ENCODE data around the gene TMEM19. TPM values are rescaled to one million over a fixed set of nuclear protein-coding genes. Genes with fewer than 3 reads are reported as not detected.

TMEM19 gene
- total RNA-seq, 2 experiments from 2014 or later = 6.1 to 12.9 TPM

- CTCF ChIA-PET = interaction anchor here (0.6 to 3.1 kb wide), 10 partner anchors 12 to 116 kb away, joined by 3 to 44 read pairs (median 4); partner anchors contain the start of genes RAB21 and TMEM19
- Mint-ChIP-seq H3K27me3 (no peaks in the 10 kb centered on the region), H3K9me3 (ENCODE audit: low read depth) (peaks cover 6% of the 10 kb centered on the region), H3K4me1 (peaks cover 30% of the 10 kb centered on the region), H3K36me3 (ENCODE audit: low read depth) (peaks cover 55% of the 10 kb centered on the region), H3K27ac (peak overlapping the region; percentile 99), H3K4me3 (peak overlapping the region; percentile 98)
- peak; percentile 8 for ATAC-seq
- no peak for DNase-seq
- POLR2A ChIA-PET = interaction anchor here (0.5 to 3.4 kb wide), 9 partner anchors 8 to 90 kb away, joined by 3 to 55 read pairs (median 4); partner anchors contain the start of genes RAB21 and TMEM19
- intact Hi-C loops (cut with DNase I, micrococcal nuclease) = loop anchor here in 1 of 2 experiments (1.0 to 5.0 kb wide), 3 partner anchors 22 to 1422 kb away; partner anchors contain the start of genes CNOT2, RAB21 and TMEM19
Measured at GRCh38 chr12:71664411-71665089, 21.3 kb upstream of the TMEM19 start.

GRCh38 chr12:71665090-71665463 lies 20.8 kb upstream of the TMEM19 start:
- Mint-ChIP-seq H3K36me3 (ENCODE audit: low read depth) (peaks cover 51% of the 10 kb centered on the region), H3K27ac (peak overlapping the region; percentile 99), H3K9me3 (ENCODE audit: low read depth) (peaks cover 6% of the 10 kb centered on the region), H3K4me1 (peaks cover 27% of the 10 kb centered on the region), H3K4me3 (peak overlapping the region; percentile 98), H3K27me3 (no peaks in the 10 kb centered on the region)
- ATAC-seq (no peak), DNase-seq (no peak)
- intact Hi-C loops (cut with DNase I, micrococcal nuclease) = no loop called here
- CTCF ChIA-PET = interaction anchor here (3.1 kb wide), 1 partner anchor 21 kb away, joined by 44 read pairs; the partner anchor contains the start of gene TMEM19
- POLR2A ChIA-PET = interaction anchor here (0.6 to 3.4 kb wide), 2 partner anchors 21 to 177 kb away, joined by 4 to 55 read pairs; partner anchors contain the start of gene TMEM19

- Mint-ChIP-seq H3K4me3 (peak overlapping the region; percentile 98), H3K9me3 (ENCODE audit: low read depth) (peaks cover 6% of the 10 kb centered on the region), H3K27me3 (no peaks in the 10 kb centered on the region), H3K27ac (peak overlapping the region; percentile 99), H3K4me1 (peaks cover 29% of the 10 kb centered on the region), H3K36me3 (ENCODE audit: low read depth) (peaks cover 48% of the 10 kb centered on the region)
- no peak for ATAC-seq
- intact Hi-C loops (cut with DNase I, micrococcal nuclease) = no loop called here
- CTCF ChIA-PET = interaction anchor here (0.7 to 1.1 kb wide), 2 partner anchors 20 to 30 kb away, joined by 5 read pairs; partner anchors contain the start of gene TMEM19
- POLR2A ChIA-PET = no interaction called here
- DNase-seq = no peak
Measured at GRCh38 chr12:71666259-71666658, 19.6 kb upstream of the TMEM19 start.

- no peak for DNase-seq
- Mint-ChIP-seq H3K4me3 (no peak overlapping the region), H3K9me3 (ENCODE audit: low read depth) (peaks cover 6% of the 10 kb centered on the region), H3K27ac (no peak overlapping the region), H3K4me1 (peaks cover 24% of the 10 kb centered on the region), H3K27me3 (no peaks in the 10 kb centered on the region), H3K36me3 (ENCODE audit: low read depth) (peaks cover 12% of the 10 kb centered on the region)
- ChIA-PET CTCF (interaction anchor here (1.3 to 1.4 kb wide), 2 partner anchors 13 to 41 kb away, joined by 3 to 4 read pairs; no protein-coding TSS in a partner anchor), POLR2A (no interaction called here)
- intact Hi-C loops (cut with DNase I, micrococcal nuclease) = no loop called here
- ATAC-seq = no peak
Measured at GRCh38 chr12:71671311-71671710, 14.6 kb upstream of the TMEM19 start.

- H3K27ac Mint-ChIP-seq = no peak overlapping the region
- CTCF ChIA-PET = interaction anchor here (0.6 to 1.4 kb wide), 3 partner anchors 13 to 51 kb away, joined by 3 to 5 read pairs (median 4); no protein-coding TSS in a partner anchor
- H3K4me1 Mint-ChIP-seq = peaks cover 24% of the 10 kb centered on the region
- intact Hi-C loops (cut with DNase I, micrococcal nuclease) = no loop called here
- no peak overlapping the region for H3K4me3 Mint-ChIP-seq
- DNase-seq (no peak), ATAC-seq (no peak)
- peaks cover 11% of the 10 kb centered on the region for H3K36me3 Mint-ChIP-seq (ENCODE audit: low read depth)
- H3K27me3 Mint-ChIP-seq = no peaks in the 10 kb centered on the region
- H3K9me3 Mint-ChIP-seq (ENCODE audit: low read depth) = peaks cover 6% of the 10 kb centered on the region
- POLR2A ChIA-PET = interaction anchor here (0.9 kb wide), 1 partner anchor 8 kb away, joined by 4 read pairs; the partner anchor contains the start of genes THAP2 and ZFC3H1
Measured at GRCh38 chr12:71671816-71672215, 14.1 kb upstream of the TMEM19 start.

GRCh38 chr12:71682466-71682865 lies 3.4 kb upstream of the TMEM19 start:
- no peaks in the 10 kb centered on the region for H3K9me3 Mint-ChIP-seq (ENCODE audit: low read depth)
- H3K36me3 Mint-ChIP-seq (ENCODE audit: low read depth) = no peaks in the 10 kb centered on the region
- ChIA-PET POLR2A (interaction anchor here (0.9 kb wide), 1 partner anchor 18 kb away, joined by 4 read pairs; the partner anchor contains the start of genes THAP2 and ZFC3H1), CTCF (no interaction called here)
- ATAC-seq (no peak), DNase-seq (no peak)
- H3K4me1 Mint-ChIP-seq = peaks cover 5% of the 10 kb centered on the region
- no peak overlapping the region for H3K27ac Mint-ChIP-seq
- H3K27me3 Mint-ChIP-seq = no peaks in the 10 kb centered on the region
- no peak overlapping the region for H3K4me3 Mint-ChIP-seq
- intact Hi-C loops (cut with DNase I, micrococcal nuclease) = no loop called here

- POLR2A ChIA-PET = interaction anchor here (4.4 kb wide), 1 partner anchor 20 kb away, joined by 55 read pairs; the partner anchor contains the start of genes THAP2 and ZFC3H1
- intact Hi-C loops (cut with DNase I, micrococcal nuclease) = no loop called here
Measured at GRCh38 chr12:71683633-71684032, 2.2 kb upstream of the TMEM19 start.

GRCh38 chr12:71684081-71684480 lies 1.8 kb upstream of the TMEM19 start:
- ChIA-PET POLR2A (interaction anchor here (4.4 kb wide), 1 partner anchor 20 kb away, joined by 55 read pairs; the partner anchor contains the start of genes THAP2 and ZFC3H1), CTCF (interaction anchor here (1.2 to 4.9 kb wide), 5 partner anchors 12 to 48 kb away, joined by 3 to 44 read pairs (median 4); partner anchors contain the start of genes THAP2 and ZFC3H1)
- H3K27ac Mint-ChIP-seq = no peak overlapping the region
- peaks cover 13% of the 10 kb centered on the region for H3K4me1 Mint-ChIP-seq
- no peaks in the 10 kb centered on the region for H3K36me3 Mint-ChIP-seq (ENCODE audit: low read depth)
- H3K9me3 Mint-ChIP-seq (ENCODE audit: low read depth) = no peaks in the 10 kb centered on the region
- ATAC-seq = peak; percentile 45
- H3K27me3 Mint-ChIP-seq = no peaks in the 10 kb centered on the region
- peak overlapping the region; percentile 50 for H3K4me3 Mint-ChIP-seq
- intact Hi-C loops (cut with DNase I, micrococcal nuclease) = no loop called here
- peak; percentile 15 for DNase-seq

More at GRCh38 chr12:71683633-71684032, 2.2 kb upstream of the TMEM19 start:
- ATAC-seq (no peak), DNase-seq (no peak)
- no peaks in the 10 kb centered on the region for H3K9me3 Mint-ChIP-seq (ENCODE audit: low read depth)
- H3K27me3 Mint-ChIP-seq = no peaks in the 10 kb centered on the region
- H3K4me1 Mint-ChIP-seq = peaks cover 13% of the 10 kb centered on the region
- H3K36me3 Mint-ChIP-seq (ENCODE audit: low read depth) = no peaks in the 10 kb centered on the region
- no peak overlapping the region for H3K4me3 Mint-ChIP-seq
- H3K27ac Mint-ChIP-seq = no peak overlapping the region
- CTCF ChIA-PET = interaction anchor here (1.5 to 4.9 kb wide), 3 partner anchors 12 to 47 kb away, joined by 3 to 44 read pairs (median 4); partner anchors contain the start of genes THAP2 and ZFC3H1

- peak overlapping the region; percentile 87 for H3K4me3 Mint-ChIP-seq
- no peaks in the 10 kb centered on the region for H3K9me3 Mint-ChIP-seq (ENCODE audit: low read depth)
- no peaks in the 10 kb centered on the region for H3K36me3 Mint-ChIP-seq (ENCODE audit: low read depth)
- DNase-seq = peak; percentile 12
- CTCF ChIA-PET = interaction anchor here (0.6 to 4.9 kb wide), 13 partner anchors 8 to 978 kb away, joined by 3 to 44 read pairs (median 5); partner anchors contain the start of genes THAP2 and ZFC3H1
- peaks cover 17% of the 10 kb centered on the region for H3K4me1 Mint-ChIP-seq
- no peaks in the 10 kb centered on the region for H3K27me3 Mint-ChIP-seq
- ATAC-seq = peak; percentile 0
- POLR2A ChIA-PET = interaction anchor here (4.4 kb wide), 1 partner anchor 22 kb away, joined by 55 read pairs; the partner anchor contains the start of genes THAP2 and ZFC3H1
- intact Hi-C loops (cut with DNase I, micrococcal nuclease) = loop anchor here in 1 of 2 experiments (5.0 kb wide), 1 partner anchor 1318 kb away; the partner anchor contains the start of gene KCNMB4
- H3K27ac Mint-ChIP-seq = peak overlapping the region; percentile 77
Measured at GRCh38 chr12:71685312-71685906, 473 bp upstream of the TMEM19 start.

- DNase-seq = no peak
- ATAC-seq = peak; percentile 39
- CTCF ChIA-PET = interaction anchor here (0.5 to 4.9 kb wide), 8 partner anchors 9 to 1963 kb away, joined by 3 to 44 read pairs (median 10); partner anchors contain the start of genes THAP2 and ZFC3H1
- Mint-ChIP-seq H3K27me3 (no peaks in the 10 kb centered on the region), H3K36me3 (ENCODE audit: low read depth) (peaks cover under 1% of the 10 kb centered on the region), H3K4me3 (peak overlapping the region; percentile 87), H3K4me1 (peaks cover 17% of the 10 kb centered on the region), H3K27ac (peak overlapping the region; percentile 91), H3K9me3 (ENCODE audit: low read depth) (no peaks in the 10 kb centered on the region)
- POLR2A ChIA-PET = interaction anchor here (0.9 to 4.4 kb wide), 3 partner anchors 23 to 68 kb away, joined by 3 to 55 read pairs (median 4); partner anchors contain the start of genes RAB21, THAP2 and ZFC3H1
- intact Hi-C loops (cut with DNase I, micrococcal nuclease) = loop anchor here (1.0 to 5.0 kb wide), 6 partner anchors 22 to 1319 kb away; partner anchors contain the start of genes RAB21 (in 2 of the 2), KCNMB4 (in 1 of the 2), TBC1D15 (in 1 of the 2) and THAP2 (in 1 of the 2)
Measured at GRCh38 chr12:71686658-71687025, 760 bp downstream of the TMEM19 start.

Measured in activated CD4-positive, alpha-beta T cell treated with anti-CD3 and anti-CD28 coated beads for 36 hours (primary cell).